Parietal lobe (tissue), 1 donor: Measurements from ENCODE around the gene ZNF691. TPM values are rescaled to one million over a fixed set of nuclear protein-coding genes. Genes with fewer than 3 reads are reported as not detected.

Source experiments
- total RNA-seq: library from RNA; depleted of rRNA; stranded (reverse); fragments of >200 nt; gene quantifications from one replicate; pipeline ENCODE4 v1.2.3, GENCODE V29; 2014

The ZNF691 gene, protein sequence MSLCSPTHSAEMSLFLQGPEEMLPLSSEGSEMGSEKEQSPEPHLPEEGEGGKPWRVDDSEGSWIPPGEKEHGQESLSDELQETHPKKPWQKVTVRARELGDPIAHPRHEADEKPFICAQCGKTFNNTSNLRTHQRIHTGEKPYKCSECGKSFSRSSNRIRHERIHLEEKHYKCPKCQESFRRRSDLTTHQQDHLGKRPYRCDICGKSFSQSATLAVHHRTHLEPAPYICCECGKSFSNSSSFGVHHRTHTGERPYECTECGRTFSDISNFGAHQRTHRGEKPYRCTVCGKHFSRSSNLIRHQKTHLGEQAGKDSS
- total RNA-seq = 10.6 TPM

DNA sequence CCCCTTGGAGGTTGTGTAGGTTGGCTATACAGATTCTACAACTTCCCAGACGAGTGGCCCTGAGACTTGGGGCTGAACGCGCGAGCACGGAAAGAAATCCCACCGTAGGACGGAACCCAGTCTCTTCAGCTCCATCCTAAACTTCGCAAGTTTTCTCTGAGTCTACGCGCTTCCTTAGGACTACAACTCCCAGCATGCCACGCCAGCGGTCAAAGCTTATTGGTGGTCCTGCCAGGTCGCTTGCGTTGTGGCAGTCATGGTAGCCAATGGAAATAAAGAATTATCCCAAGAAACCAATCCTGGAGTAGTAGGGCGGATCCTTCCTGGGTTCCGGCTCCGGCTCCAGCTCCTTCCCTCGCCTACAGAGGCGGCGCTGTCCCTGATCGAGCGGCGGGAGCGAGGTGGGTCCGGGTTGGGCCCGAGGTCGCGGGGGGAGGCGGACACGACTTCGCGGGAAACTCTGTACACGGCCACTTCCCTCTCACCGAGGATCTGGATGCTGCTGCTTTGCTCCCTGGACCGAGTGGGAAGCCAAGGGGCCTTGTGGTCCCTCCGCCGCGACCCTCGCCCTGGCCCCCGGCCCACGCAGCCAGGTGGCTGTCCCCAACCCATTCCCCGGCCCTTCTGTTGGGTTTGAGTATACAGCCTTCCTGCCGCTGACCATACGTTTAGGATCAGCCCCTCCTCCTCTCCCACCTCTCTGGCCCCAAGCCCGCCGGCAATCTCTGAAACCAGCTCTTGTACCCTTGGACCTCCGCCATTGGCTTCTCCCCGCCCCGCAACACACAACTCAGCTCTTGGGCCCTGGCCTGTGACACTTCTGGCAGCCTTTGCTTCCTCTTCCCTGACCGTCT lies at the start of gene ZNF691:
Gene ZNF691, plus strand, starts transcription at position 357 of the 854 bp plus-strand sequence. CDS start 3,046 bp downstream, outside the sequence.

GRCh38 chr1:42816585-42817439 lies 29.6 kb upstream of the ZNF691 start, which contains the start of the genes ERMAP and SVBP:
ERMAP (plus strand) TSS chr1:42817122; CDS start chr1:42830449, 13,327 bp downstream.
SVBP (minus strand) TSS chr1:42817397; CDS start chr1:42816544, 853 bp downstream.

Other genes with a start within 250 kb of the ZNF691 start
- gene PPIH, start 188.2 kb upstream of the ZNF691 start, total RNA-seq = 20.0 TPM
- 1,112 TPM for gene YBX1, start 164.2 kb upstream of the ZNF691 start, total RNA-seq
- gene CLDN19, start 106.4 kb upstream of the ZNF691 start, total RNA-seq = not detected
- 21.9 TPM for gene P3H1, start 79.6 kb upstream of the ZNF691 start, total RNA-seq
- 17.2 TPM for gene C1orf50, start 79.4 kb upstream of the ZNF691 start, total RNA-seq
- 0.94 TPM for gene TMEM269, start 61.6 kb upstream of the ZNF691 start, total RNA-seq
- gene ERMAP, start 29.5 kb upstream of the ZNF691 start, total RNA-seq = 3.1 TPM
- 48.5 TPM for gene SVBP, start 29.2 kb upstream of the ZNF691 start, total RNA-seq
- gene SLC2A1, start 112.3 kb downstream of the ZNF691 start, total RNA-seq = 34.4 TPM